Right lobe of liver (tissue), 6 donors: ENCODE results near the gene IL22RA1. TPM values are rescaled to one million over a fixed set of nuclear protein-coding genes. Genes with fewer than 3 reads are reported as not detected.

Experiments
- ATAC-seq, 4 donors: fragments of 200-7000 bp; cut with Tn5 transposase; one replicate each; pipeline ENCODE4 v1.9.1; 2020; ENCODE audit warnings: mild to moderate bottlenecking in 4 of 4, moderate library complexity in 4 of 4
- DNase-seq, 3 donors: peaks; one replicate each; pipeline ENCODE4 v3.0.0-alpha.2; 2020
- H3K27ac ChIP-seq, 3 donors: fragments of 200-600 bp; one replicate each; pipeline ENCODE4 v1.8.0; 2022
- H3K27me3 ChIP-seq, 2 donors: fragments of 200-600 bp; one replicate each; pipeline ENCODE4 v1.8.0; 2022
- H3K36me3 ChIP-seq, 4 donors: fragments of 200-600 bp; sonication (generic) in 1 of 4; one replicate each; pipeline versions ENCODE4 v1.5.1 to v1.8.0; 2017 to 2022; ENCODE audit warnings: control low read depth in 1 of 4
- H3K4me1 ChIP-seq, 4 donors: fragments of 200-600 bp; sonication (generic) in 1 of 4; one replicate each; pipeline versions ENCODE4 v1.5.1 to v1.8.0; 2017 to 2022; ENCODE audit warnings: control low read depth in 1 of 4
- H3K4me3 ChIP-seq, 3 donors: fragments of 200-600 bp; one replicate each; pipeline ENCODE4 v1.8.0; 2022
- H3K9me3 ChIP-seq, 4 donors: fragments of 200-600 bp; sonication (generic) in 1 of 4; one replicate each; pipeline versions ENCODE4 v1.5.1 to v1.8.0; 2017 to 2022; ENCODE audit warnings: control low read depth in 1 of 4
- CTCF ChIP-seq, 4 donors: fragments of 200-600 bp in 3 of 4; fragments of 450-650 bp in 1 of 4; IDR thresholded peaks; one replicate each; pipeline versions ENCODE4 v1.5.1 to v1.8.0; 2016 to 2022; ENCODE audit warnings: antibody characterized with exemption in 4 of 4, mild to moderate bottlenecking in 2 of 4
- POLR2A ChIP-seq: fragments of 450-650 bp; IDR thresholded peaks from one replicate; pipeline ENCODE4 v1.6.1; 2017; ENCODE audit warnings: antibody characterized with exemption, mild to moderate bottlenecking
- WGBS: methylation state at CpG from one replicate; pipeline ENCODE4 v1.1.6; 2018; ENCODE audit warnings: low coverage, low lambda C conversion rate; ENCODE audit not compliant: insufficient coverage; ENCODE audit errors: missing lambda C conversion rate; 5-methylcytosine and 5-hydroxymethylcytosine counted together
- intact Hi-C, 2 donors: fragments of 100-400 bp; cut with DNase I; formaldehyde crosslinking; loops; one replicate each; pipeline versions ENCODE4 v1.11.2 to v1.14.1; 2022
- total RNA-seq, 6 experiments: library from RNA; depleted of rRNA in 2 of 6; stranded (reverse); fragments of >200 nt in 2 of 6; fragmentation: NEBNext Ultra II Directional in 3 of 6; extraction: Animal tissue kit (Norgen Biotek cat#: 25700) in 3 of 6; gene quantifications; one replicate each; pipeline versions ENCODE4 v1.1.0 to v1.2.4, GENCODE V29; 2016 to 2023
- donor health status: DM: no; HTN: yes; CAD: no.
- donor health status: DM: no; HTN: no; CAD: no.
- donor health status: DM: no; HTN: no; CAD: no.
- donor health status: DM: no; HTN: yes; CAD: no.
- donor health status: DM: no; HTN: yes; CAD: no.

IL22RA1 gene
- total RNA-seq, 6 experiments from 2014 or later: 1.8 to 4.5 (median 2.8) TPM

- intact Hi-C loops: no loop called here
- H3K4me3 ChIP-seq: no peak overlapping the region
- H3K4me1 ChIP-seq: no peaks in the 10 kb centered on the region
- ATAC-seq: no peak
- no peaks in the 10 kb centered on the region for H3K9me3 ChIP-seq
- 100% methylated on average over 1 of the region's 5 CpGs for WGBS
- no peak overlapping the region for H3K27ac ChIP-seq
- H3K36me3 ChIP-seq: no peaks in the 10 kb centered on the region
- no peaks in the 10 kb centered on the region for H3K27me3 ChIP-seq
- DNase-seq: no peak
- TF ChIP-seq CTCF (IDR thresholded peaks at IDR 0.05) (no peak), POLR2A (no peak)
Observed at GRCh38 chr1:24096739-24097103, 46.2 kb downstream of the IL22RA1 start.

GRCh38 chr1:24096009-24096738 is 46.8 kb downstream of the IL22RA1 start:
- DNase-seq (no peak), ATAC-seq (no peak)
- Histone ChIP-seq H3K9me3 (no peaks in the 10 kb centered on the region), H3K4me3 (no peak overlapping the region), H3K4me1 (no peaks in the 10 kb centered on the region), H3K27ac (no peak overlapping the region), H3K27me3 (no peaks in the 10 kb centered on the region), H3K36me3 (no peaks in the 10 kb centered on the region)
- intact Hi-C loops: no loop called here
- TF ChIP-seq CTCF (IDR thresholded peaks at IDR 0.05): no peak
- no peak for TF ChIP-seq POLR2A
- WGBS: 87% methylated on average over 5 of the region's 8 CpGs

- Histone ChIP-seq H3K27ac (no peak overlapping the region), H3K27me3 (no peaks in the 10 kb centered on the region), H3K36me3 (no peaks in the 10 kb centered on the region), H3K9me3 (no peaks in the 10 kb centered on the region), H3K4me1 (no peaks in the 10 kb centered on the region), H3K4me3 (no peak overlapping the region)
- intact Hi-C loops: no loop called here
- no peak for ATAC-seq
- DNase-seq: no peak
- TF ChIP-seq POLR2A (no peak), CTCF (IDR thresholded peaks at IDR 0.05) (no peak)
- 47% methylated on average over 4 of the region's 14 CpGs for WGBS
Observed at GRCh38 chr1:24095140-24095859, 47.6 kb downstream of the IL22RA1 start.

- Histone ChIP-seq H3K36me3 (no peaks in the 10 kb centered on the region), H3K9me3 (no peaks in the 10 kb centered on the region), H3K4me3 (no peak overlapping the region), H3K27me3 (no peaks in the 10 kb centered on the region), H3K4me1 (no peaks in the 10 kb centered on the region), H3K27ac (no peak overlapping the region)
- no peak for ATAC-seq
- WGBS: 79% methylated on average over 3 of the region's 5 CpGs
- intact Hi-C loops: no loop called here
- DNase-seq: no peak
- TF ChIP-seq POLR2A: no peak
- TF ChIP-seq CTCF (IDR thresholded peaks at IDR 0.05): no peak
Observed at GRCh38 chr1:24094554-24094953, 48.4 kb downstream of the IL22RA1 start.
